ENCODE data around the gene MOV10L1.
"Not testable (repeated sequence)": the region's sequence is repeated elsewhere in the genome, so short reads cannot be mapped to it uniquely, and the experiment has no call there.

The MOV10L1 gene

DNA sequence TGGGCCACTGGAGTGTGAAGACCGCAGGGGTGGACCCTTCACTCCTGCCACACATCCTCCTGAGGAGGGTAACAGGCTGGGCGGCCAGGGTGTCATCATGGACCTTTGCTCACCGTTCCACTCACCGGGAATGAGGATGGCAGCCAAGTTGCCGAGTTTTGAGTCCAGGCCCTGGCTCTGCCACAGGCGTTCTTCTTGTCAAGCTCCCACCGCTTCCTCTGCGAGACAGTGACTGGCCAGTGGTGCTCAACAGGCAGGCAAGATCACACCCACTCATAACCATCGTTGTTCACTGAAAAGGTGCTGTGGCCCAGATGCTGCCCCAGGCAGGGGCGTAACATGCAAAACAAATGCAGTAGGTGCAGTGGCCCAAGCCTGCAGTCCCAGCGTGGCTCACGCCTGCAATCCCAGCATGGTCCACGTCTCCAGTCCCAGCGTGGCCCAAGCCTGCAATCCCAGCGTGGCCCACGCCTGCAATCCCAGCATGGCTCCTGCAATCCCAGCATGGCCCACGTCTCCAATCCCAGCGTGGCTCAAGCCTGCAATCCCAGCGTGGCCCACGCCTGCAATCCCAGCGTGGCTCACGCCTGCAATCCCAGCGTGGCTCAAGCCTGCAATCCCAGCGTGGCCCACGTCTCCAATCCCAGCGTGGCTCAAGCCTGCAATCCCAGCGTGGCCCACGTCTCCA lies 75.8 kb downstream of the MOV10L1 start:
- no peak for DNase-seq

DNA sequence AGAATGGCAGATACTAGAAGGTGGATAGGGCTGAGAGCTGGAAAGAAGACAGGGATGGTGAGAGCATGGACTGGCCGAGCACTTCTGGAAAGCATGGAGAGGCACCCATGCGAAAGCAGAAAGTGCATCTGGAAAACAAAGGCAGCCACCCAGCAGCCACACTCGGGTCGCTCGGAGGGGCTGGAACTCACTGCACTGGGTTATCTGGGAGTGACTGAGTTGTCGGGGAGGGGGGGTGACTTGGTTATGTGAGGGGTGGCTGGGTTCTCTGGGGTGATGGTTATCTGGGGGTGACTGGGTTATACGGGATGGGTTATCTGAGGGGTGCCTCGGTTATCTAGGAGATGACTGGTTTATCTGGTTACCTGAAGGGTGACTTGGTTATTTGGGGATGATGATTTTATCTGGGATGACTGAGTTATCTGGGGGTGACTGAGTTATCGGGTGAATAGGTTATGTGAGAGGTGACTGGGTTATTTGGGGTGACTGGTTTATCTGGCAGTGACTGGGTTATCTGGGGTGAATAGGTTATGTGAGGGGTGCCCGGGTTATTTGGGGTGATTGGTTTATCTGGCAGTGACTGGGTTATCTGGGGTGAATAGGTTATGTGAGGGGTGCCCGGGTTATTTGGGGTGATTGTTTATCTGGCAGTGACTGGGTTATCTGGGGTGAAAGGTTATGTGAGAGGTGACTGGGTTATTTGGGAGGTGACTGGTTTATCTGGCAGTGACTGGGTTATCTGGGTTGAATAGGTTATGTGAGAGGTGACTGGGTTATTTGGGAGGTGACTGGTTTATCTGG lies 78.1 kb downstream of the MOV10L1 start:
- peak; percentile 20 for DNase-seq

DNA sequence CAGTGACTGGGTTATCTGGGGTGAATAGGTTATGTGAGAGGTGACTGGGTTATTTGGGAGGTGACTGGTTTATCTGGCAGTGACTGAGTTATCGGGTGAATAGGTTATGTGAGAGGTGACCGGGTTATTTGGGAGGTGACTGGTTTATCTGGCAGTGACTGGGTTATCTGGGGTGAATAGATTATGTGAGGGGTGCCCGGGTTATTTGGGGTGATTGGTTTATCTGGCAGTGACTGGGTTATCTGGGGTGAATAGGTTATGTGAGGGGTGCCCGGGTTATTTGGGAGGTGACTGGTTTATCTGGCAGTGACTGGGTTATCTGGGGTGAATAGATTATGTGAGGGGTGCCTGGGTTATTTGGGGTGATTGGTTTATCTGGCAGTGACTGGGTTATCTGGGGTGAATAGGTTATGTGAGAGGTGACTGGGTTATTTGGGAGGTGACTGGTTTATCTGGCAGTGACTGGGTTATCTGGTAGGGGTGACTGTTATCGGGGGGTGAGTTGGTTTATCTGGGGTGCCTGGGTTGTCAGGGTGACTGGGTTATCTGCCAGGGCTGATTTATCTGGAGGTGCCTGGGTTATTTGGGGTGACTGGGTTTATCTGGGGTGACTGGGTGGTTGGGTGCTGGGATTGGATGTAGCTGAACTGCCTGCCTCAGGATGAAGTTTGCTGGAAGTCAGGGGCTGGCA lies 78.8 kb downstream of the MOV10L1 start:
- DNase-seq: not testable (repeated sequence)

DNA sequence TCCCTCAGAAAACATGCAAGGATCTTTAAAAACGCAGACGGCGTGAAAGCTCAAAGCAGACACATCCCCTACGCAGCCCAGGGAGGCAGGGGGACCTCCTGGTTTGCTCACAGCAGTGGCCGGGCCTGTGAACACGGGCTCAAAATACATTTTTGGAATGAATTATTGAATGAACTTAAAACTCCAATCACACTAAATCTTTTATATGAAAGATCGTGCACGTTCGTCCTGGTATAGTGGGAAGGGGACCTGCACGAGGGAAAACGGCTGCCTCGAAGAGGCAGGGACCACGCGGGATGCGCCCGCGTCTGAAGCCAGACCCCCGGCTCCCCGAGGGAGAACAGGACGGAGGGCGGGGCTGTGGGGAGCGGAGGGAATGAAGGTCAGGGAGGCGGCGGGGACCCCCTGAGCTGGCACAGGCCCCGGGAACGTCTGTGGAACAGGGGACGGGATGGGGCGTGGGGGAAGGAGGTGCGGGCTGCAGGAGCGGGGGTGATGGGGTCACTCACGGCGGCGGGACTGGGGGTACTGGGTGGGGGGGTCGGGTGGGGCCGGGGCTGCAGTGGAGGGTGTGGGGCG lies 79.5 kb downstream of the MOV10L1 start:
- DNase-seq: no peak

DNA sequence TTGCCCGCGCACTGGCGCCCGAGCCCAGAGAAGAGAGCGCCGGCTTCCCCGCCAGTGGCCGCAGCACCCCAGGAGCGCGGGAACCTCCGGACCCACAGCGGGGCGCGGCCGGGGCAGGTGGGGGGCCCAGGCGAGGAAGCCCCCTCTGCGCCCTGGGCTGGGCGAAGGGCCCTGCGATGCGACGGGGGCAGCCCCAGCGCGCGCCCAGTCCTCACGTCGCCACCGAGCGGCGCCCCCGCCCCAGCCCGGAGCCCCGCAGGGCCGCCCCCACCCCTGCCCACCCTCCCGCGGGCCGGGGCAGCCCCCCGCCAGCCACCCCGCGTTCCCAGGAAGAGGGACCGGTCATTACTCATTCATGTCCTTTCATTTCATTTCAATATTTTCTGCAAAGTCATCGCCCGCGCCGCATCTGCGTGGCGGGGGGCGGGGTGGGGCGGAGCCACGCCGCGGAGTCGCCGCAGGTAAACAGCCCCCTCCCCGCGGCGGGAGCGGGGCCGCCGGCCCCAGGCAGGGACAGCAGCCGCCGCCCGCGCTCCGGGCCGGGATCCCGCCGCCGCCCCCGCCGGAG lies 80.1 kb downstream of the MOV10L1 start:
- peak; percentile 66 for DNase-seq

DNA sequence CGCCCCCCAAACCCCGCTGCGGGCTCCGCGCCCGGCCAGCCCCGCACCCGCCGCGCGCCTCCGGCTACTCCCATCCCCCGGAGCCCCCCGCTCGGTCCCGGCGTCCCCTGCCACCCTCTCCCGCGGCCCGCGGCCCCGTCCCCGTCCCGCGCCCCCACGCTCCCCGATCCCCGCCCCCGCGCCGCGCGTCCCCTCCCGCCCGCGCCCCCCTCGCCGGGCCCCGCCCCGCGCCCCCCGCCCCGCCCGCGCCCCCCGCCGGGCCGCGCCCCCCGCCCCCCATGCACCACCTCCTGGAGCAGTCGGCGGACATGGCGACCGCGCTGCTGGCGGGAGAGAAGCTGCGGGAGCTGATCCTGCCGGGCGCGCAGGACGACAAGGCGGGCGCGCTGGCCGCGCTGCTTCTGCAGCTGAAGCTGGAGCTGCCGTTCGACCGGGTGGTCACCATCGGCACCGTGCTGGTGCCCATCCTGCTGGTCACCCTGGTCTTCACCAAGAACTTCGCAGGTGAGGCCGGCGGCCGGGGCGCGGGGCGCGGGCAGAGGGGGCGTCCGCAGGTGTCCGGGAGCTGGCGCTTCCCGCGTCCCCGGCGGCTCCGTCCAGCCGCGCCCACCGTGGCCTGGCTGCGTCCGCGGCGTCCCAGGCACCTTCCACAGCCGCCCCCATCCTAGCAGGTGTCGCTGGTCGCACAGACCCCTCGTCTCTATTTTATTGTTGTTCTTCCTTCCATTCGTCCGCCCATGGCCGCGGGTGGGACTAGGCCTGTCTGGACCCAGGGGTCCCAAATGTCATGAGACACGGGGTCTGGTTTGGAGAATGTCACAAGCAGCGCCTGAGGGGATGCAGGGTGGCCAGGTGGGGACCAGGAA lies 80.9 kb downstream of the MOV10L1 start, which contains the start of gene PANX2:
Gene PANX2, plus strand, starts transcription at position 279 of the 866 bp plus-strand sequence. Its CDS starts 0 bp downstream, at position 279.
- peak; percentile 62 for DNase-seq

DNA sequence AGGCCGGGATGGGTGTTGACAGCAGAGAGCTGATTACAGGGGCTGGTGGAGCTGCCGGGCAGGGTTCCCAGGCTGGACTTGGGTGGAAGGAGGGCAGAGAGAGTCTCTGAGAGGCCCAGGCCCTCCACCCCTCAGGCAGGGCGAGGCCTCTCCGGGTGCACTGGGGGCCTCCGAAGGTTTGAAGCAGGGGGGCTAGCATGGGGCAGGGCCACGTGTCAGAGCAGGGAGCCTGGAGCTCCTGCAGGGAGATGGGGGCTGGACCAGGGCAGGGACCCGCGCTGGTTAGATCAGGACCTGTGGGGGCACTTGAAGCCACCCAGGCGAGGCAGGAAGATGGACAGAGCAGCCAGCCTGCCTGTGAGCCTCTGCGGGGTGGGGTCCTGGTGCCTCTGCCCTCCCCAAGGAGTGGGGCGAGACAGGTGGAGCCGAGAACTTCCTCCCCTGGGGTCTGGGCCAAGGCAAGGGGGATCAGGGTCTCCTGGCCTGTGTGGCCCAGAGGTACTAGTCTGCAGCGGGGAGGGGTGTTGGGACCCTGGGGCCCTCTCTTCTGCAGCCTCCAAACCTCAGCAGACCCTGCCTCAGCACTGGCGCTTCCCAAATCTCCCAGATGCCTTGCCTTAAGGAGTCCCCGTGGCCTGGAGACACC lies 81.6 kb downstream of the MOV10L1 start:
- no peak for DNase-seq

DNA sequence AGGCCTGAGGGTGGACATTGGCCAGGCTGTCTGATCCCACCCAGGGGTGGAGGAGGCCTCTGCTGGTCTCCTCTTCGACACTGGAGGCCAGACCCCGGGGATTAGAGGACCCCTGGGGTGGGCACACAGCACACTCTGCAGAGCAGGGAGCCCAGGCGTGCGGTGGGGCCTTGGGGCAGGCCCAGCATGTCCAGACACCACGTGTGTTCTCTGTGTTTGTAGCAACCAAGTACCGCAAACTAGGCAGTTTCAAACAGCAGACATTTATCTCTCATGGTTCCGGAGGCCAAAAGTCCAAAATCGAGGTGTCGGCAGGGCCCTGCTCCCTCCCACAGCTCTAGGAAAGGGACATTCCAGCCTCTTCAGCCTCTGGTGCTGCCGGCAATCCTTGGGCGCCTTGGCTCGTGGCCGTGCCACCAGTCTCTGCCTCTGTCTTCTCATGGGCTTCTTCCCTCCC lies 82.2 kb downstream of the MOV10L1 start:
- no peak for DNase-seq

DNA sequence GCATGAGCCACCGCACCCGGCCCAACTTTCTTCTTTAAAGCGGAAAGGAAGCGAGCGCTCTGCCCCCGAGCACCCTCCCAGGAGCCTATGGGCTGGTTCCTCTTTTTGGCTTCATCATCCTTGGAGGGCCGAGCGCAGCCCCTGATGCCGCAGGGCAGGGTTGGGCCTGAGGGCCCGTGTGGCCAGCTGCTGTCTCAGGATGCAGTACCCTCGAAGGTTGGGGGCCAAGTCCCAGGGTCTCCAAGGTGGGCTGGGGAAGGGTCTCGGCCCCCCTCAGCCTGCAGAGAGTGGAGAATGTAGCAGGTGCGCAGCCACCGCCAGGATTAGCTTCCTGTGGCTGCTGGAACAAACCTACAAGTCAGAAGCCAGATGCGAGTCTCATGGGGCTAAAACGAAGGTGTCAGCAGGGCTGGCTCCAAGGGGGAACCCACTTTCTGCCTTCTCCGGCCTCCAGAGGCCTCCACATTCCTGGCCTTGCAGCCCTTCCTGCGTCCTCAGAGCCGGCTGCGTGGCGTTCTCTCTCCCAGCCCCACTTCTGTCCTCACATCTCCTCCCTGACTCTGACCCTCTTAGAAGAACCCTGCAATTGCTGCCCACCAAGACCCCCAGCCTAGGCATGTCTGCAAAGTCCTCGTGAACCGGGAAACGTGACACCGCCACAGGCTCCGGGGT lies 83.6 kb downstream of the MOV10L1 start:
- no peak for DNase-seq

DNA sequence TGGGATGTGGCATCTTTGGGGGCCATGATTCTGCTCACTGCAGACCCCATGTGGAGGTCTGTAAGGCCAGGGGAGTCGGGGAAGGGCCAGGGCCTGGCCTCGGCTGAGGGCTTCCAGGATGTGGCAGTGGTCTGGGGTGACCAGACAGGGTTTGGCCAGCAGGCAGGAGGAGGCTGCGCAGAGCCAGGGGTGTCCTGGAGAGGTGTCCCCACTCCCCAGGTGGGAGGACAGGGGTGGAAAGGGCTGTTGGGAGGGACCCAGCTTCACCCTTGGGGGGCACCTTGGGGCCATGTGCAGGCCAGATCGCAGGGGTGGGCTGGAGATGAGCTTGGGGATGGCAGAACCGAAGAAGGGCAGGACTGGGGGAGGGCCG lies 84.2 kb downstream of the MOV10L1 start:
- DNase-seq: no peak

DNA sequence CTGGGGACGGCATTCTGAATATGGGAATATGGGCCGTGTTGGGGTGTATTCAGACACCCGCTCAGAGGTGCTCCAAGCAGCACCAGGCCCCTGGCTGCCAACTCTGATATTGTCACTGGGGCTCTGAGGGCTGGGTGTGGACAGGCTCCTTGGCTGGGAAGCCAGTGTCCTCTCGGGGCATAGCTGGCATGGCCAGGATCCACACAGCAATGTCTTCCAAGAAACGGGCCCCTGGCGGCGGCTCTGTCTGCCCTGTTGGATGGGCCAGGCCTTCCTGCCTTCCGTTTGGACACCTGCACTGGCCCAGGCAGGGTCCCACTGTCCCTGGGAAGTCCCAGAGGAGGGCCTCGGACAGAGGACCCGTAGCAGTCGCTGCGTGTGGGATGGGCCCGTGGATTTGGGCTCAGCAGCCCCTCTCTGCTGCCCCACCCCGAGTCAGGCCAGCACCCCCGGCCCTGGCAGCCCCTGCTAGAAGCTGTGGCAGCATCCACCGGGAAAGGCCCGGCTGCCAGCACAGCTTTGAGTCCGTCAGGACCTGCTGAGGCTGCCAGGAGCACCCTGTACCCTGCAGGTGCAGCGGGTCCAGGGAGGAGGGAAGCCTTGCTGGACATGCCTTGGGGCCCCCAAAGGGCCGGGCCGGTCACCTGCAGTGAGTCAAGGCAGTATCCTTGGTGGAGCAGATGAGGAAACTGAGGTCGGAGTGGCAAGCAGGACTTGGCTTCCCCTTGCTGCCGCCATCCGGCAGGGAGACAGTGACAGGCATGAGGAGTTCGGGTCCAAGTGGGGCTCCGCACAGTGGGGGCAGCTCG lies 84.8 kb downstream of the MOV10L1 start:
- DNase-seq: no peak

DNA sequence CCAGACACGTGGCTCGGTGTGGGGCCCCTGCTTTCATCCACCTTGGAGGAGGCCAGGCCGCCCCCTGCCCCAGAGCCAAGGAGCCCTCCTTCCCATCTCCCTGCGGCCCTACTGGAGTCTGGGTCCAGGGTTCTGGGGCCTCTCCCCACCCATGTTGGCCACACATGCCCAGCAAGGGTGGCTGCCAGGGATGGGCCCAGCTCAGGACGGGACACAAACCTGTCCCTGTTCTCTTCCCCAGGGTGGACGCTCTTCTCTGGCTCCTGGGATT lies 85.3 kb downstream of the MOV10L1 start:
- DNase-seq: no peak

DNA sequence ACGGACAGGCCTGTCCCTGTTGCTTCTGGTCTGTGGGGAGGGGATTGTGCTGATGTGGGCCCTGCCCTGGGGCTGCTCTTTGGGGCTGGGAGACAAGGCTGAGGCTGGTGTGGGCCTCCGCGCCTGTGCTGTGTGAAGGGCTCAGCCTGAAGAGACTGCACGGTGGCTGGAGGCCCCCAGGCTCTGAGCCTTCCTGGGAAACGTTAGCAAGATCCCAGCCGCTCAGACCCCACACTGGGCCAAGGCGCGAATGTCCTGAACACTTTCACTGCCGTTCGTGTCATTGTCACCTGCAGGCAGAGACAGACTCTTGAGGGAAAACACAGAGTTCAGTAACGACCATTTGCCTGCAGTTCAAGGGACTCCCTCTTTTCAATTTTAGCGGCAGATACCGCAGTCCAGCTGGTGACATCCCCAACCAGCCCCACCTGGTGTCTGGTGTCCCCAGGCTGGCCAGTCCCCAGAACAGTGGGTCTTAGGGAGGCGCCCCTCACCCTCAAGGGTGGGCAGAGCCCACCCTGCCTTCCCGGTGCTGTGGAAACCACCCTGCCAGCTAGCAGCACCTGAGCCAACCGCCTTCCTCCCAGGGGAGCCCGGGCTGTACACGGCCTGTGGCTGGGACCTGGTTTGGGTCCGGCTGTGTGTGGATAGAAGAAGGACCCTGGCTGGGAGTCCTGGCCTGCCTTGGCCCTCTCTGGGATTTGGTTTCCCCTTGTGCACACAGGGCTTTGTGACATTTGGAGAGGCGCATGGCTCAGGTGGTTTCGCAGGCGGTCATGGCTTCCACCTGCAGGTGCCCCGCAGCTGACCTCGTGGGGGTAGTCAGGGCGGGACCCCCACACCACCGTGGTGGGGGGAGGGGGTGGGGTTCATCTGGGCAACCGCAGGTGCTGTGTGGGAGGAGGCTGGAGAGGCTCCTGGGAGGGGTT lies 86.4 kb downstream of the MOV10L1 start:
- DNase-seq: no peak

DNA sequence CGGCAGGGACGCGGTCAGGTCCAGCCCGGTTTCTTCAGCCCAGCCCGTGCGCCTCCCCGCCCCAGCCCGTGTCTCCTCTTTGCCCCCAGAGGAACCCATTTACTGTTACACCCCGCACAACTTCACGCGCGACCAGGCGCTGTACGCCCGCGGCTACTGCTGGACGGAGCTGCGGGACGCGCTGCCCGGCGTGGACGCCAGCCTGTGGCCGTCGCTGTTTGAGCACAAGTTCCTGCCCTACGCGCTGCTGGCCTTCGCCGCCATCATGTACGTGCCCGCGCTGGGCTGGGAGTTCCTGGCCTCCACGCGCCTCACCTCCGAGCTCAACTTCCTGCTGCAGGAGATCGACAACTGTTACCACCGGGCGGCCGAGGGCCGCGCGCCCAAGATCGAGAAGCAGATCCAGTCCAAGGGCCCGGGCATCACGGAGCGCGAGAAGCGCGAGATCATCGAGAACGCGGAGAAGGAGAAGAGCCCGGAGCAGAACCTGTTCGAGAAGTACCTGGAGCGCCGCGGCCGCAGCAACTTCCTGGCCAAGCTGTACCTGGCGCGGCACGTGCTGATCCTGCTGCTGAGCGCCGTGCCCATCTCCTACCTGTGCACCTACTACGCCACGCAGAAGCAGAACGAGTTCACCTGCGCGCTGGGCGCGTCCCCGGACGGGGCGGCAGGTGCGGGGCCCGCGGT lies 87.2 kb downstream of the MOV10L1 start:
- DNase-seq: no peak

DNA sequence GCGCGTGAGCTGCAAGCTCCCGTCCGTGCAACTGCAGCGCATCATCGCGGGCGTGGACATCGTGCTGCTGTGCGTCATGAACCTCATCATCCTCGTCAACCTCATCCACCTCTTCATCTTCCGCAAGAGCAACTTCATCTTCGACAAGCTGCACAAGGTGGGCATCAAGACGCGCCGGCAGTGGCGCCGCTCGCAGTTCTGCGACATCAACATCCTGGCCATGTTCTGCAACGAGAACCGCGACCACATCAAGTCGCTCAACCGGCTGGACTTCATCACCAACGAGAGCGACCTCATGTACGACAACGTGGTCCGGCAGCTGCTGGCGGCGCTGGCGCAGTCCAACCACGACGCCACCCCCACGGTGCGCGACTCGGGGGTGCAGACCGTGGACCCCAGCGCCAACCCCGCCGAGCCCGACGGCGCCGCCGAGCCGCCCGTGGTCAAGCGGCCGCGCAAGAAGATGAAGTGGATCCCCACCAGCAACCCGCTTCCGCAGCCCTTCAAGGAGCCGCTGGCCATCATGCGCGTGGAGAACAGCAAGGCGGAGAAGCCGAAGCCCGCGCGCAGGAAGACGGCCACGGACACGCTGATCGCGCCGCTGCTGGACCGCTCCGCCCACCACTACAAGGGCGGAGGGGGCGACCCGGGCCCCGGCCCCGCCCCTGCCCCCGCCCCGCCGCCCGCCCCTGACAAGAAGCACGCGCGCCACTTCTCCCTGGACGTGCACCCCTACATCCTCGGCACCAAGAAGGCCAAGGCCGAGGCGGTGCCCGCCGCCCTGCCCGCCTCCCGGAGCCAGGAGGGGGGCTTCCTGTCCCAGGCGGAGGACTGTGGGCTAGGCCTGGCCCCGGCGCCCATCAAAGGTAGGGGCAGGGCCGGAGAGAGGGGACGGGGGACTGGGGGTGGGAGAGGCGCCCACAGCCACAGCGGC lies 88.0 kb downstream of the MOV10L1 start:
- no peak for DNase-seq

DNA sequence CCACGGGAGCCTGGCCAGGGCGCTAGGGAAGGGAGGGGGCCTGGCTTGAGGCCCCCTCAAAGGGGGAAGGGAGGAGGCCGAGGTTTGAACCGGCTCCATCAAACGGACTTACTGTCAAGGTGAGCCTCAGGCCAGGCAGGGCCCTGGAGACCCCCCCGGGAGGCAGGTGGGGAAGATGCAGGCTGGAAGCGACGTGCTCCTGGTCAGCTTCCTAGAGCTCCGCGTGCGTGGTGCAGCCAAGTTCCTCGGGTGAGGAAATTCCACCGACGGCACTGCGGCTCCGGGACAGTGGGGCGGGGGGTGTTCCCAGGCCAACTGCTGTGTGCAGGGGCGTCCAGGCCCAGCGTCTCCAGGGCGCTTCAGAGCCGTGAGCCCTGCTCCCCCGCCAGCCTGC lies 88.7 kb downstream of the MOV10L1 start:
- DNase-seq: no peak

All from DMS53 (cell line).